Inferior parietal cortex (tissue), 1 donor: Measurements from ENCODE around the gene PLAC8L1.

Experiments used
- DNase-seq: peaks from one replicate; pipeline ENCODE4 v3.0.0-alpha.2; 2016; ENCODE audit errors: extremely low spot score

The PLAC8L1 gene

DNA sequence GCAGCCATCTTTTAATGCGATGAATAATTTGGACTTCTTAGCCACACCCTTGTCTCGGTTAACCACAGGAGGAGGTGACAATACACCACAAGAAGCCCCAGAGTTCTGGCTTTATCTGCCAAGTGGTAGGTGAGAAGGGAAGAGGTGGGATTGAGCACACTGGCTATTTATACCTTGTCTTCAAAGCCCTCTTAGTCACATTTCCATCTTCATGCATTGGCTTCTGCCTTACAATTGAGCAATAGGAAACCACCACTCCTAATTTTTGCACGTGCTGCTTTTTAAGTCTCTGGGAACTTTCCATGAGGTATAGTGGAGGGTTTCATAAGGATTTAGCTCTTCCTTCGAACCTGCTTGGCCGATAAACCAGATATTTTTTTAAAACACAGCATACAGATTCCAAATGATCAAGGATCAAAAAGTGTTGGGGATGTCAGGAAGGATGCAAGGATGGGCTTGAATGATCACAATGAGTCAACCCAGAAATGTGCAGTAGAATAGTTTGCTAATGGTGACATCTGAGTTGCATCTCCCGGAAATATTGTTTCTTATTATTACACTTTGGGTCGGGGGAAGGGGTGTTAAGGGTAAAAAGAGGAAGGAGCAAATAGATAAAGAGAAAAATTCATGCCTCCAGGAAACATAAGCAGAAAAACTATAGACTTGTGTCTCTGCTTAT lies 25.5 kb downstream of the PLAC8L1 start:
- no peak for DNase-seq

- DNase-seq, result no peak
Measured at GRCh38 chr5:146078566-146078965, 26.8 kb downstream of the PLAC8L1 start.

GRCh38 chr5:146076455-146076854 lies 28.9 kb downstream of the PLAC8L1 start:
- DNase-seq, result no peak

- no peak for DNase-seq
Measured at GRCh38 chr5:146076028-146076427, 29.3 kb downstream of the PLAC8L1 start.

- DNase-seq, result no peak
Measured at GRCh38 chr5:146073239-146073900, 32.0 kb downstream of the PLAC8L1 start.

GRCh38 chr5:146072595-146072994 lies 32.8 kb downstream of the PLAC8L1 start:
- no peak for DNase-seq

GRCh38 chr5:146071171-146071570 lies 34.2 kb downstream of the PLAC8L1 start:
- no peak for DNase-seq

DNA sequence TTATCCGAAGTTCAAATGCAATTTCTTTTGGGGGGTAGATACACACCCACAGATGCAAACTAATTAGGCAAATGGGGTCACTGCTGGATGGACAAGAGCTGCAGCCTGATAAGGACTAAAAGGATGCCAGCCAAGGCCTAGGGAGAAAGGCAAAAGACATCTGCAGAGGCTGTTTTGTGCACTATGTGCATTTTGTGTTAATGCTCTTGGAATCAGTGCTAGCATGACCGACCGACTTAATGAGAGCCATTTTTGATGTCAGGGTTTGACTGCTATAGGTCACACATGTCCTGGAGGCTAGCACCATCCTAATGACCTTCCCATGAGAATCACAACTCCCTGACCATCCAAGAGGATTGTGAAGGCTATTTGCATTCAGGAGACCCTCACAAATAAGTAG lies 34.6 kb downstream of the PLAC8L1 start:
- no peak for DNase-seq

- no peak for DNase-seq
Measured at GRCh38 chr5:146069780-146070099, 35.6 kb downstream of the PLAC8L1 start.

DNA sequence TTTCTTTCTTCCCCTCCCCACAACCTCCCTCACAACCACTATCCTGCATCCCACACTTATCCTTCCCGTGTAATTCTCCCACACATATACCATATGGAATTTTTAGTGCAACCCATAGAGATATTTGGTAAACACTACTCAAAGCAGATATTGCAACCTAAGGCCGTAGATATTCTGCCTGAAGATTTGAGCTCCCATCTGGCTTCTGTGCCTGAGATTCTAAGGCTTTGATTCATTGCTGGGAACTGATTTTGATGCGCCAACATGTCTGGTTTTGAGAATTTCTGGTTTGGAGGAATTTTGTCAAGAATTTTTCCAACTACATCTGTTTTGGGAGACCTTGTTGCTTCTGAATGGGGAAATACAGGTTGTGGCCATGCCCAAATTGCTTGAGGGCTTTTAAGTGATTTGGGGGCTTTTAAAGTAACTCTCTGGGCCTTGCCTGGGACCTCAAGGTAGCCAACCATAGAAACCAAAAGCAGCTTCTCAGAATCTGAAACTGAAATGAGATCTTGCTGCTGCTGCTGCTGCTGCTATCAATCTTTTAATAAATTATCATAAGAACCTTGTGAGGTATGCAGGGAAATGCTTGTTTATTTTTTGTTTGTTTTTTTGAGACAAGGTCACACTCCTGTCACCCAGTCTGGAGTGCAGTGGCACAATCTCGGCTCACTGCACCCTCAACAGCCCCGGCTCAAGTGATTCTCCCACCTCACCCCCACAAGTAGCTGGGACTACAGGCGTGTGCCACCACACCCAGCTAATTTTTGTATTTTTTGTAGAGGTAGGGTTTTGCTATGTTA lies 36.2 kb downstream of the PLAC8L1 start:
- no peak for DNase-seq

GRCh38 chr5:146068206-146068605 lies 37.2 kb downstream of the PLAC8L1 start:
- no peak for DNase-seq

- DNase-seq, result no peak
Measured at GRCh38 chr5:146066968-146067367, 38.4 kb downstream of the PLAC8L1 start.

- DNase-seq, result no peak
Measured at GRCh38 chr5:146060221-146060585, 45.2 kb downstream of the PLAC8L1 start.

GRCh38 chr5:146059460-146060220 lies 45.7 kb downstream of the PLAC8L1 start:
- no peak for DNase-seq

- DNase-seq, result no peak
Measured at GRCh38 chr5:146055432-146055831, 49.9 kb downstream of the PLAC8L1 start.

GRCh38 chr5:146052780-146053179 lies 52.6 kb downstream of the PLAC8L1 start:
- DNase-seq, result no peak

GRCh38 chr5:146051678-146052077 lies 53.7 kb downstream of the PLAC8L1 start:
- DNase-seq, result peak; percentile 42

DNA sequence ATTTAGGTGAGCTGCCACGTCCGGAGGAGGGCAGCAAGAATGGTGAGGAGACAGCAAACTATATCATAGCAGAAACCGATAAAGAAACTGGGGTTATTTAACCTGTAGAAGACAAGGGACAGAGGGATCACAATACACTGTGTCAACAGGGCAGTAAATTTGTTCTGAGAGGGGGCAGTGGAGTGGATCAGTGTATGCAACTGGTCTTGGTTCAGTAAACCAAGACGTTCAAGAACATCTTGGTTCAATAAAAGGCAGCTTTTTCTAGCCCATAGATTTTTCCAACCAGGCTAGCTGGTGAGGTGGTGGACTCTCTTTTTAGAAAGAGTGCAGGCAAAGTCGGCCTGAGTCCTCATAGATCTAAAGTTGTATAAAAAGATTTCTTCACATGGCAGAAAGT lies 55.3 kb downstream of the PLAC8L1 start:
- no peak for DNase-seq

GRCh38 chr5:146049704-146050026 lies 55.7 kb downstream of the PLAC8L1 start:
- no peak for DNase-seq

GRCh38 chr5:146048994-146049703 lies 56.2 kb downstream of the PLAC8L1 start:
- DNase-seq, result peak; percentile 80

DNA sequence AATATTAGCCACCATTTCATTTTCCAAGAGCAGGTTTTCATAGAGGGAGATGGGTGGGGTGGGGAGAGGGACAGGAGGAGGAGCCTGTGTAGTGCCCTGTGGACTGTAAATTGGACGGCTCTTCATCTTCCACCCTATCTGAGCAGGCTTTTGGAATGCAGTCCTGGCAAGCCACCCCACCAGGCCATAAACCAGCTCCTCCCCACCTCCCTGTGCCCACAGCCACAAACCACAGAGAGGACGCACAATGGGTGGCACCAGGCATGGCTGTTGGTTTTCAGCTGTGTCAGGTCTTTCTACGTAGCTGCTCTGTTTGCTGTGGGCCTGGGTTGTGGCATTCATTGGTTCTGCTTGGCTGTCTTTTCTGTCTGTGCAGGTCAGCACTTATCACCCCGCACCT lies 58.0 kb downstream of the PLAC8L1 start:
- no peak for DNase-seq

- no peak for DNase-seq
Measured at GRCh38 chr5:146043722-146044121, 61.7 kb downstream of the PLAC8L1 start.
